GM23338 (cell line): ENCODE results near the gene ZNF366. TPM values are rescaled to one million over a fixed set of nuclear protein-coding genes. Genes with fewer than 3 reads are reported as not detected.

Source experiments
- ATAC-seq: fragments of 200-7000 bp; cut with Tn5 transposase; 3 replicates; pipeline ENCODE4 v1.9.1; 2020
- DNase-seq: peaks from one replicate; pipeline ENCODE4 v3.0.0-alpha.2; 2015; ENCODE audit warnings: low spot score
- H2AFZ ChIP-seq: fragments of 200-600 bp; sonication (generic); 2 replicates; pipeline ENCODE4 v1.8.0; 2016; ENCODE audit warnings: antibody characterized with exemption, mild to moderate bottlenecking, moderate library complexity
- H3F3A ChIP-seq: fragments of 200-600 bp; sonication (generic); replicated peaks from 2 replicates; pipeline ENCODE4 v1.8.0; 2017; ENCODE audit warnings: antibody characterized with exemption, mixed run types, low read depth
- H3K27ac ChIP-seq: fragments of 200-600 bp; sonication (generic); 2 replicates; pipeline ENCODE4 v1.6.1; 2016; ENCODE audit warnings: low read depth
- H3K27me3 ChIP-seq: fragments of 200-600 bp; sonication (generic); 2 replicates; pipeline ENCODE4 v1.8.0; 2016; ENCODE audit warnings: mild to moderate bottlenecking, mixed run types, moderate library complexity; ENCODE audit not compliant: insufficient read depth
- H3K36me3 ChIP-seq: fragments of 200-600 bp; sonication (generic); 2 replicates; pipeline ENCODE4 v1.8.0; 2016; ENCODE audit warnings: mild to moderate bottlenecking; ENCODE audit not compliant: insufficient read depth
- H3K4me1 ChIP-seq: fragments of 200-600 bp; sonication (generic); 2 replicates; pipeline ENCODE4 v1.8.0; 2016; ENCODE audit warnings: mild to moderate bottlenecking, moderate library complexity; ENCODE audit not compliant: insufficient read depth
- H3K4me2 ChIP-seq: fragments of 200-600 bp; sonication (generic); 2 replicates; pipeline ENCODE4 v1.7.1; 2017; ENCODE audit warnings: mixed run types
- H3K4me3 ChIP-seq: fragments of 200-600 bp; sonication (generic); 2 replicates; pipeline ENCODE4 v1.6.1; 2016; ENCODE audit warnings: mixed run types
- H3K79me2 ChIP-seq: fragments of 200-600 bp; sonication (generic); replicated peaks from 2 replicates; pipeline ENCODE4 v1.8.0; 2017; ENCODE audit warnings: mild to moderate bottlenecking; ENCODE audit not compliant: insufficient read depth
- H3K9me2 ChIP-seq: fragments of 200-600 bp; sonication (generic); 2 replicates; pipeline ENCODE4 v1.8.0; 2017; ENCODE audit not compliant: insufficient read depth
- H4K20me1 ChIP-seq: fragments of 200-600 bp; sonication (generic); replicated peaks from 2 replicates; pipeline ENCODE4 v1.8.0; 2017; ENCODE audit warnings: mild to moderate bottlenecking; ENCODE audit not compliant: insufficient read depth
- H3K27ac Mint-ChIP-seq: 2 replicates; pipeline ENCODE4 v1.8.0; 2020; ENCODE audit warnings: inconsistent platforms, mild to moderate bottlenecking, moderate library complexity, mixed read lengths
- H3K27me3 Mint-ChIP-seq: 3 replicates; pipeline ENCODE4 v1.8.0; 2022; ENCODE audit warnings: low read depth, mild to moderate bottlenecking, moderate library complexity, mixed read lengths, inconsistent platforms; ENCODE audit not compliant: insufficient read depth, poor library complexity
- H3K36me3 Mint-ChIP-seq: 3 replicates; pipeline ENCODE4 v1.8.0; 2021; ENCODE audit warnings: low read depth, mild to moderate bottlenecking, inconsistent platforms, moderate library complexity, mixed read lengths
- H3K4me1 Mint-ChIP-seq: 3 replicates; pipeline ENCODE4 v1.8.0; 2020; ENCODE audit warnings: mild to moderate bottlenecking, inconsistent platforms, mixed read lengths
- H3K4me3 Mint-ChIP-seq: 3 replicates; pipeline ENCODE4 v1.8.0; 2021; ENCODE audit warnings: moderate library complexity, mild to moderate bottlenecking, inconsistent platforms, mixed read lengths
- H3K9me3 Mint-ChIP-seq: 3 replicates; pipeline ENCODE4 v1.8.0; 2020; ENCODE audit warnings: moderate library complexity, mild to moderate bottlenecking, inconsistent platforms, mixed read lengths
- CREB1 ChIP-seq: fragments of 250-450 bp; sonication (Bioruptor Pico); IDR thresholded peaks from 2 replicates; pipeline ENCODE4 v1.5.0; 2020; ENCODE audit warnings: low read depth, mild to moderate bottlenecking, moderate library complexity
- CTCF ChIP-seq, 2 experiments: fragments of 200-600 bp in 1 of 2; sonication (generic) in 1 of 2; conservative IDR thresholded peaks; 2 replicates each; pipeline versions ENCODE4 v1.5.1 to v1.6.1; 2016 to 2017; ENCODE audit warnings: antibody characterized with exemption in 2 of 2, low read depth in 2 of 2, mild to moderate bottlenecking in 2 of 2, moderate library complexity in 1 of 2
- ETS1 ChIP-seq: IDR thresholded peaks from 2 replicates; pipeline ENCODE4 v1.6.1; 2016; ENCODE audit warnings: antibody characterized with exemption
- EZH2 ChIP-seq: fragments of 200-600 bp; sonication (generic); IDR thresholded peaks from one replicate; pipeline ENCODE4 v1.8.0; 2017; ENCODE audit warnings: antibody characterized with exemption, mild to moderate bottlenecking, low read depth; ENCODE audit not compliant: unreplicated experiment
- EZH2phosphoT487 ChIP-seq: fragments of 200-600 bp; sonication (generic); IDR thresholded peaks from one replicate; pipeline ENCODE4 v1.8.1; 2018; ENCODE audit warnings: antibody characterized with exemption; ENCODE audit not compliant: unreplicated experiment
- JUNB ChIP-seq: IDR thresholded peaks from one replicate; pipeline ENCODE4 v1.6.1; 2016; ENCODE audit warnings: antibody characterized with exemption; ENCODE audit not compliant: unreplicated experiment
- NANOG ChIP-seq: IDR thresholded peaks from 2 replicates; pipeline ENCODE4 v1.6.1; 2016; ENCODE audit warnings: antibody characterized with exemption, borderline replicate concordance
- POLR2AphosphoS5 ChIP-seq: IDR thresholded peaks from 2 replicates; pipeline ENCODE4 v1.6.1; 2016; ENCODE audit warnings: antibody characterized with exemption, low read depth
- STAT1 ChIP-seq: IDR thresholded peaks from one replicate; pipeline ENCODE4 v1.6.1; 2016; ENCODE audit warnings: antibody characterized with exemption; ENCODE audit not compliant: unreplicated experiment
- ZNF114 ChIP-seq: fragments of 250-450 bp; sonication (Bioruptor Pico); IDR thresholded peaks from 2 replicates; pipeline ENCODE4 v1.5.0; 2020; ENCODE audit warnings: mild to moderate bottlenecking, moderate library complexity
- ZNF331 ChIP-seq: fragments of 250-450 bp; sonication (Bioruptor Pico); IDR thresholded peaks from 2 replicates; pipeline ENCODE4 v1.5.0; 2020; ENCODE audit warnings: low read depth, mild to moderate bottlenecking, moderate library complexity
- polyA plus RNA-seq: library from polyadenylated mRNA; unstranded; fragments of >200 nt; fragmentation: Nextera tagmentation; extraction: Ambion mirVana; gene quantifications from 2 replicates; pipeline ENCODE4 v1.2.1, GENCODE V29; 2016
- total RNA-seq: library from RNA; depleted of rRNA; stranded (reverse); fragments of >200 nt; shearing (Covaris generic); gene quantifications from 2 replicates; pipeline ENCODE4 v1.2.3, GENCODE V29; 2014
- TF ChIP-seq, protein P1 (sequence below): IDR thresholded peaks from one replicate; pipeline ENCODE4 v1.6.1; 2018; ENCODE audit warnings: antibody characterized with exemption; ENCODE audit not compliant: unreplicated experiment
- TF ChIP-seq, protein P2 (sequence below): fragments of 250-450 bp; sonication (Bioruptor Pico); IDR thresholded peaks from 2 replicates; pipeline ENCODE4 v1.5.0; 2020; ENCODE audit warnings: mild to moderate bottlenecking, moderate library complexity

The ZNF366 gene
- total and polyA plus RNA-seq, 2 experiments from 2014 or later: not detected

DNA sequence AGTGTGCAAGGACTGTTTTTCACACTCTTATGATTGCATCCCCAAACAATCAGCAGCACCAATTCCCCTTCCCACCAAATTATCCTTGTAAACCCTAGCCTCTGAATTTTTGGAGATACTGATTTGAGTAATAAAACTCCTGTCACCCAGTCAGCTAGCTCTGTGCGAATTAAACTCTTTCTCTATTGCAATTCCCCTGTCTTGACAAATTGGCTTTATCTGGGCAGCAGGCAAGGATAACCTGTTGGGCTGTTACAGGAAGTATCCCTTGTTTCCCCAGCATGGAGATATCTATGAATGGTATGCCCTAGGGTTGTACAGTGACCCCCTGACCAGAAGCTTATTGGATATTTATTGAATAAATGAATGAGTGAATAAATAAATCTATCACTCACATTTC, 106.3 kb downstream of the ZNF366 start:
- H4K20me1 ChIP-seq: no peaks in the 10 kb centered on the region
- H3K4me3 ChIP-seq: no peak overlapping the region
- peaks cover 21% of the 10 kb centered on the region for H3K4me1 Mint-ChIP-seq
- no peaks in the 10 kb centered on the region for H3K36me3 ChIP-seq
- H3K27ac ChIP-seq: no peak overlapping the region
- peaks cover 14% of the 10 kb centered on the region; the same call in 2 of the 3 replicates for H3K36me3 Mint-ChIP-seq
- H3K9me3 Mint-ChIP-seq: peaks cover 24% of the 10 kb centered on the region; the same call in 2 of the 3 replicates
- no peaks in the 10 kb centered on the region for H3F3A ChIP-seq
- no peak overlapping the region for H3K4me2 ChIP-seq
- H3K79me2 ChIP-seq: no peaks in the 10 kb centered on the region
- no peak for ATAC-seq
- no peaks in the 10 kb centered on the region; the same call in 1 of the 2 replicates for H3K9me2 ChIP-seq
- TF ChIP-seq STAT1 (no peak), POLR2AphosphoS5 (no peak), ETS1 (no peak), JUNB (no peak), CTCF (conservative IDR thresholded peaks at IDR 0.05; ENCODE audit: low read depth in 2 of 2) (no peak), ZNF114 (CRISPR knock-in tag) (no peak), CREB1 (CRISPR knock-in tag) (no peak), ZNF331 (CRISPR knock-in tag) (no peak), EZH2 (no peak), EZH2phosphoT487 (no peak), NANOG (no peak)
- TF ChIP-seq, protein P1, sequence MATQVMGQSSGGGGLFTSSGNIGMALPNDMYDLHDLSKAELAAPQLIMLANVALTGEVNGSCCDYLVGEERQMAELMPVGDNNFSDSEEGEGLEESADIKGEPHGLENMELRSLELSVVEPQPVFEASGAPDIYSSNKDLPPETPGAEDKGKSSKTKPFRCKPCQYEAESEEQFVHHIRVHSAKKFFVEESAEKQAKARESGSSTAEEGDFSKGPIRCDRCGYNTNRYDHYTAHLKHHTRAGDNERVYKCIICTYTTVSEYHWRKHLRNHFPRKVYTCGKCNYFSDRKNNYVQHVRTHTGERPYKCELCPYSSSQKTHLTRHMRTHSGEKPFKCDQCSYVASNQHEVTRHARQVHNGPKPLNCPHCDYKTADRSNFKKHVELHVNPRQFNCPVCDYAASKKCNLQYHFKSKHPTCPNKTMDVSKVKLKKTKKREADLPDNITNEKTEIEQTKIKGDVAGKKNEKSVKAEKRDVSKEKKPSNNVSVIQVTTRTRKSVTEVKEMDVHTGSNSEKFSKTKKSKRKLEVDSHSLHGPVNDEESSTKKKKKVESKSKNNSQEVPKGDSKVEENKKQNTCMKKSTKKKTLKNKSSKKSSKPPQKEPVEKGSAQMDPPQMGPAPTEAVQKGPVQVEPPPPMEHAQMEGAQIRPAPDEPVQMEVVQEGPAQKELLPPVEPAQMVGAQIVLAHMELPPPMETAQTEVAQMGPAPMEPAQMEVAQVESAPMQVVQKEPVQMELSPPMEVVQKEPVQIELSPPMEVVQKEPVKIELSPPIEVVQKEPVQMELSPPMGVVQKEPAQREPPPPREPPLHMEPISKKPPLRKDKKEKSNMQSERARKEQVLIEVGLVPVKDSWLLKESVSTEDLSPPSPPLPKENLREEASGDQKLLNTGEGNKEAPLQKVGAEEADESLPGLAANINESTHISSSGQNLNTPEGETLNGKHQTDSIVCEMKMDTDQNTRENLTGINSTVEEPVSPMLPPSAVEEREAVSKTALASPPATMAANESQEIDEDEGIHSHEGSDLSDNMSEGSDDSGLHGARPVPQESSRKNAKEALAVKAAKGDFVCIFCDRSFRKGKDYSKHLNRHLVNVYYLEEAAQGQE: no peak
- TF ChIP-seq, protein P2, sequence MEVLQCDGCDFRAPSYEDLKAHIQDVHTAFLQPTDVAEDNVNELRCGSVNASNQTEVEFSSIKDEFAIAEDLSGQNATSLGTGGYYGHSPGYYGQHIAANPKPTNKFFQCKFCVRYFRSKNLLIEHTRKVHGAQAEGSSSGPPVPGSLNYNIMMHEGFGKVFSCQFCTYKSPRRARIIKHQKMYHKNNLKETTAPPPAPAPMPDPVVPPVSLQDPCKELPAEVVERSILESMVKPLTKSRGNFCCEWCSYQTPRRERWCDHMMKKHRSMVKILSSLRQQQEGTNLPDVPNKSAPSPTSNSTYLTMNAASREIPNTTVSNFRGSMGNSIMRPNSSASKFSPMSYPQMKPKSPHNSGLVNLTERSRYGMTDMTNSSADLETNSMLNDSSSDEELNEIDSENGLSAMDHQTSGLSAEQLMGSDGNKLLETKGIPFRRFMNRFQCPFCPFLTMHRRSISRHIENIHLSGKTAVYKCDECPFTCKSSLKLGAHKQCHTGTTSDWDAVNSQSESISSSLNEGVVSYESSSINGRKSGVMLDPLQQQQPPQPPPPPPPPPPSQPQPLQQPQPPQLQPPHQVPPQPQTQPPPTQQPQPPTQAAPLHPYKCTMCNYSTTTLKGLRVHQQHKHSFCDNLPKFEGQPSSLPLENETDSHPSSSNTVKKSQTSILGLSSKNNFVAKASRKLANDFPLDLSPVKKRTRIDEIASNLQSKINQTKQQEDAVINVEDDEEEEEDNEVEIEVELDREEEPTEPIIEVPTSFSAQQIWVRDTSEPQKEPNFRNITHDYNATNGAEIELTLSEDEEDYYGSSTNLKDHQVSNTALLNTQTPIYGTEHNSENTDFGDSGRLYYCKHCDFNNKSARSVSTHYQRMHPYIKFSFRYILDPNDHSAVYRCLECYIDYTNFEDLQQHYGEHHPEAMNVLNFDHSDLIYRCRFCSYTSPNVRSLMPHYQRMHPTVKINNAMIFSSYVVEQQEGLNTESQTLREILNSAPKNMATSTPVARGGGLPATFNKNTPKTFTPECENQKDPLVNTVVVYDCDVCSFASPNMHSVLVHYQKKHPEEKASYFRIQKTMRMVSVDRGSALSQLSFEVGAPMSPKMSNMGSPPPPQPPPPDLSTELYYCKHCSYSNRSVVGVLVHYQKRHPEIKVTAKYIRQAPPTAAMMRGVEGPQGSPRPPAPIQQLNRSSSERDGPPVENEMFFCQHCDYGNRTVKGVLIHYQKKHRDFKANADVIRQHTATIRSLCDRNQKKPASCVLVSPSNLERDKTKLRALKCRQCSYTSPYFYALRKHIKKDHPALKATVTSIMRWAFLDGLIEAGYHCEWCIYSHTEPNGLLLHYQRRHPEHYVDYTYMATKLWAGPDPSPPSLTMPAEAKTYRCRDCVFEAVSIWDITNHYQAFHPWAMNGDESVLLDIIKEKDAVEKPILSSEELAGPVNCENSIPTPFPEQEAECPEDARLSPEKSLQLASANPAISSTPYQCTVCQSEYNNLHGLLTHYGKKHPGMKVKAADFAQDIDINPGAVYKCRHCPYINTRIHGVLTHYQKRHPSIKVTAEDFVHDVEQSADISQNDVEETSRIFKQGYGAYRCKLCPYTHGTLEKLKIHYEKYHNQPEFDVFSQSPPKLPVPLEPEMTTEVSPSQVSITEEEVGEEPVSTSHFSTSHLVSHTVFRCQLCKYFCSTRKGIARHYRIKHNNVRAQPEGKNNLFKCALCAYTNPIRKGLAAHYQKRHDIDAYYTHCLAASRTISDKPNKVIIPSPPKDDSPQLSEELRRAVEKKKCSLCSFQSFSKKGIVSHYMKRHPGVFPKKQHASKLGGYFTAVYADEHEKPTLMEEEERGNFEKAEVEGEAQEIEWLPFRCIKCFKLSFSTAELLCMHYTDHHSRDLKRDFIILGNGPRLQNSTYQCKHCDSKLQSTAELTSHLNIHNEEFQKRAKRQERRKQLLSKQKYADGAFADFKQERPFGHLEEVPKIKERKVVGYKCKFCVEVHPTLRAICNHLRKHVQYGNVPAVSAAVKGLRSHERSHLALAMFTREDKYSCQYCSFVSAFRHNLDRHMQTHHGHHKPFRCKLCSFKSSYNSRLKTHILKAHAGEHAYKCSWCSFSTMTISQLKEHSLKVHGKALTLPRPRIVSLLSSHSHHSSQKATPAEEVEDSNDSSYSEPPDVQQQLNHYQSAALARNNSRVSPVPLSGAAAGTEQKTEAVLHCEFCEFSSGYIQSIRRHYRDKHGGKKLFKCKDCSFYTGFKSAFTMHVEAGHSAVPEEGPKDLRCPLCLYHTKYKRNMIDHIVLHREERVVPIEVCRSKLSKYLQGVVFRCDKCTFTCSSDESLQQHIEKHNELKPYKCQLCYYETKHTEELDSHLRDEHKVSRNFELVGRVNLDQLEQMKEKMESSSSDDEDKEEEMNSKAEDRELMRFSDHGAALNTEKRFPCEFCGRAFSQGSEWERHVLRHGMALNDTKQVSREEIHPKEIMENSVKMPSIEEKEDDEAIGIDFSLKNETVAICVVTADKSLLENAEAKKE: no peak
- H3K27ac Mint-ChIP-seq: no peak overlapping the region
- no peaks in the 10 kb centered on the region for H3K27me3 ChIP-seq
- no peak overlapping the region for H2AFZ ChIP-seq
- DNase-seq: no peak
- peaks cover 9% of the 10 kb centered on the region for H3K27me3 Mint-ChIP-seq
- no peak overlapping the region for H3K4me3 Mint-ChIP-seq
- no peaks in the 10 kb centered on the region for H3K4me1 ChIP-seq
